ENCODE results near the gene STRIP1.

- TF ChIP-seq CTCF (IDR thresholded peaks at IDR 0.05) (no peak), POLR2A (IDR thresholded peaks at IDR 0.05) (no peak)
These were observed 35.9 kb downstream of the STRIP1 start for GRCh38 chr1:110070282-110070669.

Measured in uterus (tissue), 2 donors.